GM23338 (cell line): Measurements from ENCODE around the gene LMNTD2.

Source experiments
- CREB1 ChIP-seq: fragments of 250-450 bp; sonication (Bioruptor Pico); IDR thresholded peaks from 2 replicates; pipeline ENCODE4 v1.5.0; 2020; ENCODE audit warnings: low read depth, mild to moderate bottlenecking, moderate library complexity
- CTCF ChIP-seq, 2 experiments: fragments of 200-600 bp in 1 of 2; sonication (generic) in 1 of 2; conservative IDR thresholded peaks; 2 replicates each; pipeline versions ENCODE4 v1.5.1 to v1.6.1; 2016 to 2017; ENCODE audit warnings: antibody characterized with exemption in 2 of 2, low read depth in 2 of 2, mild to moderate bottlenecking in 2 of 2, moderate library complexity in 1 of 2
- ETS1 ChIP-seq: IDR thresholded peaks from 2 replicates; pipeline ENCODE4 v1.6.1; 2016; ENCODE audit warnings: antibody characterized with exemption
- EZH2 ChIP-seq: fragments of 200-600 bp; sonication (generic); IDR thresholded peaks from one replicate; pipeline ENCODE4 v1.8.0; 2017; ENCODE audit warnings: antibody characterized with exemption, mild to moderate bottlenecking, low read depth; ENCODE audit not compliant: unreplicated experiment
- EZH2phosphoT487 ChIP-seq: fragments of 200-600 bp; sonication (generic); IDR thresholded peaks from one replicate; pipeline ENCODE4 v1.8.1; 2018; ENCODE audit warnings: antibody characterized with exemption; ENCODE audit not compliant: unreplicated experiment
- JUNB ChIP-seq: IDR thresholded peaks from one replicate; pipeline ENCODE4 v1.6.1; 2016; ENCODE audit warnings: antibody characterized with exemption; ENCODE audit not compliant: unreplicated experiment
- NANOG ChIP-seq: IDR thresholded peaks from 2 replicates; pipeline ENCODE4 v1.6.1; 2016; ENCODE audit warnings: antibody characterized with exemption, borderline replicate concordance
- POLR2AphosphoS5 ChIP-seq: IDR thresholded peaks from 2 replicates; pipeline ENCODE4 v1.6.1; 2016; ENCODE audit warnings: antibody characterized with exemption, low read depth
- REST ChIP-seq: IDR thresholded peaks from one replicate; pipeline ENCODE4 v1.6.1; 2018; ENCODE audit warnings: antibody characterized with exemption; ENCODE audit not compliant: unreplicated experiment
- STAT1 ChIP-seq: IDR thresholded peaks from one replicate; pipeline ENCODE4 v1.6.1; 2016; ENCODE audit warnings: antibody characterized with exemption; ENCODE audit not compliant: unreplicated experiment
- ZNF114 ChIP-seq: fragments of 250-450 bp; sonication (Bioruptor Pico); IDR thresholded peaks from 2 replicates; pipeline ENCODE4 v1.5.0; 2020; ENCODE audit warnings: mild to moderate bottlenecking, moderate library complexity
- ZNF331 ChIP-seq: fragments of 250-450 bp; sonication (Bioruptor Pico); IDR thresholded peaks from 2 replicates; pipeline ENCODE4 v1.5.0; 2020; ENCODE audit warnings: low read depth, mild to moderate bottlenecking, moderate library complexity

- TF ChIP-seq ZNF114 (CRISPR knock-in tag) (no peak), POLR2AphosphoS5 (no peak), EZH2 (no peak), EZH2phosphoT487 (no peak), CTCF (conservative IDR thresholded peaks at IDR 0.05; ENCODE audit: low read depth in 2 of 2) (no peak), STAT1 (no peak), REST (no peak), ETS1 (no peak), JUNB (no peak), NANOG (no peak), CREB1 (no peak), ZNF331 (no peak)
Measured at GRCh38 chr11:532527-532985, 28.0 kb downstream of the LMNTD2 start.
